Gastroesophageal sphincter (tissue), 3 donors: ENCODE data around the gene MDFIC2.
"Not testable (repeated sequence)": the region's sequence is repeated elsewhere in the genome, so short reads cannot be mapped to it uniquely, and the experiment has no call there.

Experiments used
- EP300 ChIP-seq: sonication (generic); formaldehyde crosslinking; IDR thresholded peaks from one replicate; pipeline ENCODE4 v1.6.1; 2017; ENCODE audit warnings: antibody characterized with exemption, mild to moderate bottlenecking
- POLR2A ChIP-seq, 2 donors: fragments of 450-650 bp; IDR thresholded peaks; one replicate each; pipeline ENCODE4 v1.6.1; 2017; ENCODE audit warnings: antibody characterized with exemption in 2 of 2, mild to moderate bottlenecking in 2 of 2, moderate library complexity in 1 of 2
- POLR2AphosphoS5 ChIP-seq: sonication (generic); formaldehyde crosslinking; IDR thresholded peaks from one replicate; pipeline ENCODE4 v1.6.1; 2017; ENCODE audit warnings: antibody characterized with exemption
- TF ChIP-seq, protein P1 (sequence below), 4 experiments: fragments of 200-600 bp in 2 of 4; fragments of 450-650 bp in 2 of 4; sonication (generic) in 1 of 4; IDR thresholded peaks; one replicate each; pipeline ENCODE4 v1.5.1; 2017 to 2019; ENCODE audit warnings: antibody characterized with exemption in 4 of 4, mild to moderate bottlenecking in 2 of 4, moderate library complexity in 2 of 4

DNA sequence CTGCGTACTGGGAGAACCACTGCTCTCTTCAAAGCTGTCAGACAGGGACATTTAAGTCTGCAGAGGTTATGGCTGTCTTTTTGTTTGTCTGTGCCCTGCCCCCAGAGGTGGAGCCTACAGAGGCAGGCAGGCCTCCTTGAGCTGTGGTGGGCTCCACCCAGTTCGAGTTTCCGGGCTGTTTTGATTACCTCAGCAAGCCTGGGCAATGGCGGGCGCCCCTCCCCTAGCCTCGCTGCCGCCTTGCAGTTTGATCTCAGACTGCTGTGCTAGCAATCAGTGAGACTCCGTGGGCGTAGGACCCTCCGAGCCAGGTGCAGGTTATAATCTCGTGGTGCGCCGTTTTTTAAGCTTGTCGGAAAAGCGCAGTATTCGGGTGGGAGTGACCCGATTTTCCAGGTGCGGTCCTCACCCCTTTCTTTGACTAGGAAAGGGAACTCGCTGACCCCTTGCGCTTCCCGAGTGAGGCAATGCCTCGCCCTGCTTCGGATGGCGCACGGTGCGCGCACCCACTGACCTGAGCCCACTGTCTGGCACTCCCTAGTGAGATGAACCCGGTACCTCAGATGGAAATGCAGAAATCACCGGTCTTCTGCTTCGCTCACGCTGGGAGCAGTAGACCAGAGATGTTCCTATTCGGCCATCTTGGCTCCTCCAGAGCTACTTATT is 21.9 kb downstream of the MDFIC2 start:
- TF ChIP-seq, protein P1, sequence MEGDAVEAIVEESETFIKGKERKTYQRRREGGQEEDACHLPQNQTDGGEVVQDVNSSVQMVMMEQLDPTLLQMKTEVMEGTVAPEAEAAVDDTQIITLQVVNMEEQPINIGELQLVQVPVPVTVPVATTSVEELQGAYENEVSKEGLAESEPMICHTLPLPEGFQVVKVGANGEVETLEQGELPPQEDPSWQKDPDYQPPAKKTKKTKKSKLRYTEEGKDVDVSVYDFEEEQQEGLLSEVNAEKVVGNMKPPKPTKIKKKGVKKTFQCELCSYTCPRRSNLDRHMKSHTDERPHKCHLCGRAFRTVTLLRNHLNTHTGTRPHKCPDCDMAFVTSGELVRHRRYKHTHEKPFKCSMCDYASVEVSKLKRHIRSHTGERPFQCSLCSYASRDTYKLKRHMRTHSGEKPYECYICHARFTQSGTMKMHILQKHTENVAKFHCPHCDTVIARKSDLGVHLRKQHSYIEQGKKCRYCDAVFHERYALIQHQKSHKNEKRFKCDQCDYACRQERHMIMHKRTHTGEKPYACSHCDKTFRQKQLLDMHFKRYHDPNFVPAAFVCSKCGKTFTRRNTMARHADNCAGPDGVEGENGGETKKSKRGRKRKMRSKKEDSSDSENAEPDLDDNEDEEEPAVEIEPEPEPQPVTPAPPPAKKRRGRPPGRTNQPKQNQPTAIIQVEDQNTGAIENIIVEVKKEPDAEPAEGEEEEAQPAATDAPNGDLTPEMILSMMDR (IDR thresholded peaks at IDR 0.05), result not testable (repeated sequence)
- not testable (repeated sequence) for TF ChIP-seq POLR2A (IDR thresholded peaks at IDR 0.05); POLR2AphosphoS5; EP300
